ENCODE results near the gene RAX2. TPM values are rescaled to one million over a fixed set of nuclear protein-coding genes. Genes with fewer than 3 reads are reported as not detected.

The RAX2 gene
- total and polyA plus RNA-seq, 7 donors: not detected

GRCh38 chr19:3762501-3763459 lies 9.2 kb downstream of the RAX2 start, which contains the start of gene MRPL54:
Gene MRPL54 (plus strand): TSS chr19:3762682. CDS start chr19:3762701, 19 bp downstream.
- ATAC-seq: peak; percentile 94 to 95 (median 95)
- H3K27me3 ChIP-seq (ENCODE audit: insufficient read depth in 3 of 3, low read length in 2 of 3): no peaks in the 10 kb centered on the region
- WGBS, 3 donors: 3% methylated on average over 47 of the region's 47 CpGs
- peaks cover 9% of the 10 kb centered on the region for H3K4me1 ChIP-seq
- intact Hi-C loops (cut with DNase I): loop anchor here (5.0 kb wide), 1 partner anchor 225 kb away; the partner anchor contains the start of gene EEF2 (in 2 of the 2)
- TF ChIP-seq CTCF (IDR thresholded peaks at IDR 0.05): no peak
- H3K36me3 ChIP-seq (ENCODE audit: insufficient read depth in 1 of 2, low read depth in 1 of 2): peaks cover 0 to 50% of the 10 kb centered on the region in 2 donors
- peak within 1 kb of the TSS; percentile 97 for H3K27ac ChIP-seq
- peak within 1 kb of the TSS; percentile 92 for H3K4me3 ChIP-seq
- DNase-seq: peak; percentile 99 to 100
- no peaks in the 10 kb centered on the region for H3K9me3 ChIP-seq

- Histone ChIP-seq H3K36me3 (ENCODE audit: insufficient read depth in 1 of 2, low read depth in 1 of 2) (peaks cover 0 to 50% of the 10 kb centered on the region in 2 donors), H3K9me3 (no peaks in the 10 kb centered on the region), H3K27me3 (ENCODE audit: insufficient read depth in 3 of 3, low read length in 2 of 3) (no peaks in the 10 kb centered on the region), H3K4me3 (peak overlapping the region; percentile 92), H3K27ac (peak overlapping the region; percentile 97), H3K4me1 (peaks cover 9% of the 10 kb centered on the region)
- TF ChIP-seq CTCF (IDR thresholded peaks at IDR 0.05): no peak
- WGBS, 3 donors: 52 to 70% (median 58%) methylated on average over 1 of the region's 1 CpG
- DNase-seq (no peak), ATAC-seq (no peak)
- intact Hi-C loops (cut with DNase I): loop anchor here (5.0 kb wide), 1 partner anchor 225 kb away; the partner anchor contains the start of gene EEF2 (in 2 of the 2)
Measured at GRCh38 chr19:3762130-3762473, 9.9 kb downstream of the RAX2 start.

- peak within 1 kb of the TSS; percentile 97 for H3K27ac ChIP-seq
Measured at GRCh38 chr19:3761382-3762129, 10.5 kb downstream of the RAX2 start, which contains the start of gene APBA3. Gene APBA3 (minus strand): TSS chr19:3761692. CDS start chr19:3760264, 1,428 bp downstream.

More at GRCh38 chr19:3761382-3762129, 10.5 kb downstream of the RAX2 start, which contains the start of gene APBA3:
- H3K4me3 ChIP-seq: peak within 1 kb of the TSS; percentile 92
- H3K4me1 ChIP-seq: peaks cover 9% of the 10 kb centered on the region
- no peaks in the 10 kb centered on the region for H3K9me3 ChIP-seq
- TF ChIP-seq CTCF (IDR thresholded peaks at IDR 0.05): peak; percentile 61
- H3K36me3 ChIP-seq (ENCODE audit: insufficient read depth in 1 of 2, low read depth in 1 of 2): peaks cover 0 to 50% of the 10 kb centered on the region in 2 donors
- WGBS, 3 donors: 2 to 5% (median 2%) methylated on average over 33 to 45 of the region's 45 CpGs
- peak; percentile 93 to 97 for DNase-seq
- intact Hi-C loops (cut with DNase I): loop anchor here (5.0 kb wide), 1 partner anchor 226 kb away; the partner anchor contains the start of gene EEF2 (in 2 of the 2)
- ATAC-seq: peak; percentile 66 to 77 (median 68)
- no peaks in the 10 kb centered on the region for H3K27me3 ChIP-seq (ENCODE audit: insufficient read depth in 3 of 3, low read length in 2 of 3)

All from psoas muscle (tissue), 8 donors.